B cell (primary cell): ENCODE measurements around the gene PFDN5. TPM values are rescaled to one million over a fixed set of nuclear protein-coding genes. Genes with fewer than 3 reads are reported as not detected.

Experiments used
- ATAC-seq: fragments of 200-7000 bp; cut with Tn5 transposase; one replicate; pipeline ENCODE4 v1.10.0; 2021; ENCODE audit warnings: low read depth, mild to moderate bottlenecking, moderate number of reproducible peaks, moderate library complexity
- CTCF ChIA-PET: fragments of 350-600 bp; sonication (Branson Sonifier 250); formaldehyde crosslinking; loops from one replicate; lab custom pipeline; 2021; ENCODE audit warnings: antibody characterized with exemption, inconsistent platforms; lab: Charles Lee
- POLR2A ChIA-PET: fragments of 350-600 bp; sonication (Branson Sonifier 250); formaldehyde crosslinking; loops from one replicate; lab custom pipeline; 2021; ENCODE audit warnings: antibody characterized with exemption; lab: Charles Lee
- DNase-seq: peaks from one replicate; pipeline ENCODE4 v3.0.0; 2013
- H2AFZ ChIP-seq: 2 replicates; pipeline ENCODE4 v1.6.1; 2012; ENCODE audit warnings: mild to moderate bottlenecking, low read depth, low read length; ENCODE audit not compliant: insufficient read depth, poor library complexity, severe bottlenecking
- H3K27ac ChIP-seq, 2 donors: 1 replicate in 1 of 2; 2 replicates in 1 of 2; pipeline ENCODE4 v1.5.1; 2012 to 2013; ENCODE audit warnings: low read length in 2 of 2, mild to moderate bottlenecking in 2 of 2, moderate library complexity in 1 of 2
- H3K27me3 ChIP-seq, 4 experiments: fragments of 200-600 bp in 1 of 4; sonication (generic) in 1 of 4; replicated peaks in 1 of 4; 1 replicate in 2 of 4; 2 replicates in 2 of 4; pipeline versions ENCODE4 v1.6.1 to v1.7.0; 2013 to 2016; ENCODE audit warnings: low read length in 3 of 4, mild to moderate bottlenecking in 2 of 4, mixed read lengths in 1 of 4, moderate library complexity in 1 of 4; ENCODE audit not compliant: insufficient read depth in 4 of 4, control insufficient read depth in 3 of 4; ENCODE audit errors: control extremely low read depth in 1 of 4
- H3K36me3 ChIP-seq, 2 experiments: replicated peaks in 1 of 2; 1 replicate in 1 of 2; 2 replicates in 1 of 2; pipeline versions ENCODE4 v1.6.1 to v1.7.1; 2013; ENCODE audit warnings: low read length in 1 of 2; ENCODE audit not compliant: insufficient read depth in 2 of 2, control insufficient read depth in 1 of 2; ENCODE audit errors: control extremely low read depth in 1 of 2, extremely low read depth in 1 of 2
- H3K4me1 ChIP-seq, 2 donors: fragments of 200-600 bp in 1 of 2; sonication (generic) in 1 of 2; 1 replicate in 1 of 2; 2 replicates in 1 of 2; pipeline versions ENCODE4 v1.5.1 to v1.6.1; 2013 to 2017; ENCODE audit warnings: low read length in 2 of 2; ENCODE audit not compliant: control insufficient read depth in 2 of 2, insufficient read depth in 2 of 2
- H3K4me2 ChIP-seq: replicated peaks from 2 replicates; pipeline ENCODE3; 2012; ENCODE audit warnings: mild to moderate bottlenecking, low read depth, low read length; ENCODE audit not compliant: poor library complexity, severe bottlenecking
- H3K4me3 ChIP-seq, 5 experiments: fragments of 200-600 bp in 1 of 5; sonication (generic) in 1 of 5; 1 replicate in 3 of 5; 2 replicates in 2 of 5; pipeline versions ENCODE4 v1.5.1 to v1.7.0; 2011 to 2016; ENCODE audit warnings: low read length in 4 of 5, mild to moderate bottlenecking in 4 of 5, low read depth in 2 of 5, control low read depth in 1 of 5, moderate library complexity in 1 of 5; ENCODE audit not compliant: insufficient read depth in 1 of 5; ENCODE audit errors: control extremely low read depth in 1 of 5, extremely low read depth in 1 of 5
- H3K79me2 ChIP-seq: fragments of 200-600 bp; sonication (generic); one replicate; pipeline ENCODE4 v1.6.0; 2016; ENCODE audit warnings: low read length; ENCODE audit not compliant: control insufficient read depth, insufficient read depth
- H3K9ac ChIP-seq: fragments of 200-600 bp; sonication (generic); 2 replicates; pipeline ENCODE4 v1.6.1; 2017; ENCODE audit warnings: mild to moderate bottlenecking, low read length, moderate library complexity
- H3K9me3 ChIP-seq, 3 donors: one replicate each; pipeline versions ENCODE4 v1.6.1 to v1.7.1; 2013; ENCODE audit warnings: low read length in 2 of 3; ENCODE audit not compliant: control insufficient read depth in 2 of 3, insufficient read depth in 1 of 3; ENCODE audit errors: control extremely low read depth in 1 of 3
- H4K20me1 ChIP-seq: 2 replicates; pipeline ENCODE4 v1.6.0; 2012; ENCODE audit warnings: mild to moderate bottlenecking, low read length; ENCODE audit not compliant: insufficient read depth, control insufficient read depth, poor library complexity, severe bottlenecking
- H3K27ac Mint-ChIP-seq: one replicate; pipeline ENCODE4 v1.8.0; 2021; ENCODE audit warnings: mixed read lengths
- H3K27me3 Mint-ChIP-seq: one replicate; pipeline ENCODE4 v1.8.0; 2021; ENCODE audit warnings: mixed read lengths
- H3K4me1 Mint-ChIP-seq: one replicate; pipeline ENCODE4 v1.8.0; 2021; ENCODE audit warnings: mixed read lengths
- H3K4me3 Mint-ChIP-seq: one replicate; pipeline ENCODE4 v1.8.0; 2021; ENCODE audit warnings: mixed read lengths
- H3K9me3 Mint-ChIP-seq: one replicate; pipeline ENCODE4 v1.8.0; 2022; ENCODE audit warnings: mixed read lengths; ENCODE audit not compliant: insufficient read depth
- CTCF ChIP-seq: fragments of 200-600 bp; IDR thresholded peaks from one replicate; pipeline ENCODE4 v1.8.0; 2022; ENCODE audit warnings: antibody characterized with exemption, mild to moderate bottlenecking
- EZH2 ChIP-seq: IDR thresholded peaks from 2 replicates; pipeline ENCODE4 v1.6.1; 2012; ENCODE audit warnings: borderline replicate concordance, low read depth, mild to moderate bottlenecking, moderate library complexity, low read length; ENCODE audit not compliant: insufficient read depth, poor library complexity, severe bottlenecking
- WGBS: methylation state at CpG from one replicate; pipeline ENCODE4 v1.1.5; 2013; ENCODE audit warnings: missing lambda C conversion rate; ENCODE audit not compliant: insufficient coverage; 5-methylcytosine and 5-hydroxymethylcytosine counted together
- intact Hi-C: fragments of 100-400 bp; cut with micrococcal nuclease; formaldehyde crosslinking; loops from one replicate; pipeline ENCODE4 v1.10.0; 2022
- polyA plus RNA-seq: library from polyadenylated mRNA; depleted of rRNA; stranded (reverse); fragments of >200 nt; gene quantifications from 2 replicates; pipeline ENCODE4 v1.2.3, GENCODE V29; 2012
- total RNA-seq, 2 donors: library from RNA; stranded (reverse); fragments of 120-200 nt in 1 of 2; gene quantifications; 1 replicate in 1 of 2; 2 replicates in 1 of 2; pipeline versions ENCODE4 v1.2.3 to v1.2.4, GENCODE V29; 2013 to 2022

PFDN5 gene
- total and polyA plus RNA-seq, 2 donors (not counting 1 experiment from before 2014, with no cell fraction given) = 654 to 1,584 TPM

- Histone ChIP-seq H3K36me3 (peaks cover 5 to 47% of the 10 kb centered on the region in 2 experiments), H3K79me2 (peaks cover 67% of the 10 kb centered on the region), H3K27ac (peak overlapping the region; percentile 65 to 74), H3K27me3 (no peaks in the 10 kb centered on the region), H3K9ac (peak overlapping the region; percentile 93), H3K9me3 (no peaks in the 10 kb centered on the region), H4K20me1 (peaks cover 35% of the 10 kb centered on the region), H2AFZ (peak overlapping the region; percentile 86), H3K4me2 (peak overlapping the region; percentile 91), H3K4me3 (peak overlapping the region; percentile 71 to 94 (median 83)), H3K4me1 (peaks cover 26 to 45% of the 10 kb centered on the region in 2 donors)
- Mint-ChIP-seq H3K4me1 (peaks cover 64% of the 10 kb centered on the region), H3K27ac (peak overlapping the region; percentile 99), H3K27me3 (no peaks in the 10 kb centered on the region), H3K9me3 (no peaks in the 10 kb centered on the region), H3K4me3 (peak overlapping the region; percentile 100)
- DNase-seq = no peak
- POLR2A ChIA-PET = interaction anchor here (0.9 to 3.3 kb wide), 5 partner anchors 13 to 80 kb away, joined by 3 to 19 read pairs (median 4); partner anchors contain the start of genes AAAS and ESPL1
- TF ChIP-seq EZH2 (no peak), CTCF (no peak)
- CTCF ChIA-PET = interaction anchor here (1.3 to 24.0 kb wide), 3 partner anchors 21 to 87 kb away, joined by 6 to 721 read pairs (median 207); partner anchors contain the start of genes AAAS, ESPL1 and ITGB7
- WGBS = 4% methylated on average over 12 of the region's 12 CpGs
- intact Hi-C loops = no loop called here
- ATAC-seq = no peak
Measured at GRCh38 chr12:53300187-53300586, 4.8 kb downstream of the PFDN5 start.

- H3K4me1 Mint-ChIP-seq = peaks cover 39% of the 10 kb centered on the region
- WGBS = 95% methylated on average over 4 of the region's 5 CpGs
Measured at GRCh38 chr12:53302903-53303302, 7.6 kb downstream of the PFDN5 start.

More at GRCh38 chr12:53302903-53303302, 7.6 kb downstream of the PFDN5 start:
- Mint-ChIP-seq H3K9me3 (no peaks in the 10 kb centered on the region), H3K4me3 (peak overlapping the region; percentile 38), H3K27me3 (no peaks in the 10 kb centered on the region), H3K27ac (no peak overlapping the region)
- Histone ChIP-seq H3K4me1 (peaks cover 13 to 26% of the 10 kb centered on the region in 2 donors), H3K9ac (no peak overlapping the region), H4K20me1 (peaks cover 19% of the 10 kb centered on the region), H3K27me3 (no peaks in the 10 kb centered on the region), H3K27ac (no peak overlapping the region), H3K36me3 (peaks cover 4 to 60% of the 10 kb centered on the region in 2 experiments), H2AFZ (no peak overlapping the region), H3K4me2 (no peak overlapping the region), H3K79me2 (peaks cover 53% of the 10 kb centered on the region), H3K4me3 (no peak overlapping the region), H3K9me3 (no peaks in the 10 kb centered on the region)
- ChIA-PET CTCF (interaction anchor here (19.7 kb wide), 1 partner anchor 19 kb away, joined by 207 read pairs; the partner anchor contains the start of gene AAAS), POLR2A (no interaction called here)
- no peak for DNase-seq
- intact Hi-C loops = no loop called here
- ATAC-seq = no peak
- TF ChIP-seq CTCF = no peak
- no peak for TF ChIP-seq EZH2
